SK-N-MC (cell line): ENCODE measurements around the gene CLIC6.

Source experiments
- EZH2 ChIP-seq: fragments of 200-600 bp; sonication (generic); IDR thresholded peaks from one replicate; pipeline ENCODE4 v1.6.1; 2017; ENCODE audit warnings: antibody characterized with exemption
- POLR2AphosphoS5 ChIP-seq: IDR thresholded peaks from 2 replicates; pipeline ENCODE4 v1.6.1; 2012; ENCODE audit warnings: mild to moderate bottlenecking, low read depth, low read length, borderline replicate concordance

- TF ChIP-seq EZH2 (no peak), POLR2AphosphoS5 (no peak)
Observed at GRCh38 chr21:34626131-34626530, 42.7 kb upstream of the CLIC6 start.
